OCI-LY3 (cell line): Measurements from ENCODE around the gene SIAH2.

ENCODE experiments used
- H2AFZ ChIP-seq: fragments of 200-600, 300-600 bp; shearing (Covaris generic); 2 replicates; pipeline ENCODE4 v1.6.0; 2014; ENCODE audit warnings: antibody characterized with exemption, low read depth, low read length
- H3K27ac ChIP-seq: fragments of 200-600, 300-600 bp; sonication (generic); 2 replicates; pipeline ENCODE4 v1.5.1; 2014; ENCODE audit warnings: mild to moderate bottlenecking, low read length, moderate library complexity, mixed read lengths
- H3K27me3 ChIP-seq: fragments of 200-600, 300-600 bp; sonication (generic); 2 replicates; pipeline ENCODE4 v1.6.1; 2014; ENCODE audit warnings: low read depth, low read length, mixed read lengths
- H3K36me3 ChIP-seq: fragments of 200-600, 300-600 bp; sonication (generic); replicated peaks from 2 replicates; pipeline ENCODE3; 2014; ENCODE audit warnings: low read depth, low read length, mixed read lengths
- H3K4me1 ChIP-seq: fragments of 300-600, 200-600 bp; sonication (generic); 2 replicates; pipeline ENCODE4 v1.6.1; 2014; ENCODE audit warnings: low read length, mixed read lengths
- H3K4me2 ChIP-seq: fragments of 200-600, 300-600 bp; sonication (generic); 2 replicates; pipeline ENCODE4 v1.6.1; 2014; ENCODE audit warnings: low read length, mixed read lengths
- H3K4me3 ChIP-seq: fragments of 300-600, 200-600 bp; sonication (generic); 2 replicates; pipeline ENCODE4 v1.5.1; 2014; ENCODE audit warnings: antibody characterized with exemption, mild to moderate bottlenecking, low read length, moderate library complexity
- H3K79me2 ChIP-seq: fragments of 300-600, 200-600 bp; shearing (Covaris generic); 2 replicates; pipeline ENCODE4 v1.6.1; 2014; ENCODE audit warnings: mild to moderate bottlenecking, low read length, mixed read lengths
- H3K9ac ChIP-seq: fragments of 300-600, 200-600 bp; shearing (Covaris generic); 2 replicates; pipeline ENCODE4 v1.6.0; 2014; ENCODE audit warnings: mild to moderate bottlenecking, low read length, moderate library complexity
- H3K9me3 ChIP-seq: fragments of 200-600, 300-600 bp; shearing (Covaris generic); 2 replicates; pipeline ENCODE4 v1.6.1; 2014; ENCODE audit warnings: low read length, mixed read lengths; ENCODE audit not compliant: insufficient read depth
- H4K20me1 ChIP-seq: fragments of 200-600, 300-600 bp; sonication (generic); 2 replicates; pipeline ENCODE4 v1.6.1; 2016; ENCODE audit warnings: low read length, mixed read lengths; ENCODE audit not compliant: insufficient read depth
- EZH2phosphoT487 ChIP-seq: fragments of 200-600 bp; shearing (Covaris generic); IDR thresholded peaks from 2 replicates; pipeline ENCODE4 v1.6.1; 2018; ENCODE audit warnings: antibody characterized with exemption, mixed run types, low read depth
- TF ChIP-seq, protein P1 (sequence below): fragments of 200-600, 300-600 bp; sonication (generic); IDR thresholded peaks from 2 replicates; pipeline ENCODE4 v1.5.1; 2014; ENCODE audit warnings: antibody characterized with exemption, low read length, low read depth

The SIAH2 gene

DNA sequence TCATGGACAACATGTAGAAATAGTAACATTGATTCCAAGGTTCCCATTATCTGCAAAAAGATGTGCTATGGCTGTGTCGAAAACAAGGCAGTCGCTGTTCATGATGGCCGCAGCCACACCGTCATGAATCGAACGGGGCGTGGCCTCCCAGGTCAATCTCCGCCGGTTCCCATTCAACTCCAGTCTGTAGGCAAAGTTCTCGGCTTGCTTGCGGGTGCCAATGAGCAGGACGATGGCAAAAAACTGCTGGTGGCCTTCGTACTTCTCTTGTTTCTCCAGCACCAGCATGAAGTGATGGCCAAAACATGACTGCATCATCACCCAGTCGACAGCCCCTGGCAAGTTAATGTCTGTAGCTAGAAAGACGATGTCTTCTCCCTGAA is 20.8 kb downstream of the SIAH2 start:
- Histone ChIP-seq H3K36me3 (peaks cover 29% of the 10 kb centered on the region), H3K4me2 (peak overlapping the region; percentile 53), H3K27me3 (no peaks in the 10 kb centered on the region), H4K20me1 (peaks cover 59% of the 10 kb centered on the region), H3K27ac (peak overlapping the region; percentile 7; the same call in 1 of the 2 replicates), H3K4me1 (peaks cover 80% of the 10 kb centered on the region), H2AFZ (no peak overlapping the region), H3K9me3 (no peaks in the 10 kb centered on the region), H3K4me3 (0 out of 2 replicates have a peak overlapping the region, but pooled peaks have one; percentile 32), H3K79me2 (peaks cover 68% of the 10 kb centered on the region), H3K9ac (no peak overlapping the region)
- TF ChIP-seq EZH2phosphoT487 = no peak

GRCh38 chr3:150741497-150742140 is 21.4 kb downstream of the SIAH2 start:
- Histone ChIP-seq H4K20me1 (peaks cover 53% of the 10 kb centered on the region), H2AFZ (no peak overlapping the region), H3K4me2 (no peak overlapping the region), H3K4me1 (peaks cover 81% of the 10 kb centered on the region), H3K9ac (no peak overlapping the region), H3K36me3 (peaks cover 28% of the 10 kb centered on the region), H3K27me3 (no peaks in the 10 kb centered on the region), H3K79me2 (peaks cover 63% of the 10 kb centered on the region), H3K9me3 (no peaks in the 10 kb centered on the region), H3K4me3 (no peak overlapping the region), H3K27ac (no peak overlapping the region)
- TF ChIP-seq EZH2phosphoT487 = no peak
- TF ChIP-seq, protein P1, sequence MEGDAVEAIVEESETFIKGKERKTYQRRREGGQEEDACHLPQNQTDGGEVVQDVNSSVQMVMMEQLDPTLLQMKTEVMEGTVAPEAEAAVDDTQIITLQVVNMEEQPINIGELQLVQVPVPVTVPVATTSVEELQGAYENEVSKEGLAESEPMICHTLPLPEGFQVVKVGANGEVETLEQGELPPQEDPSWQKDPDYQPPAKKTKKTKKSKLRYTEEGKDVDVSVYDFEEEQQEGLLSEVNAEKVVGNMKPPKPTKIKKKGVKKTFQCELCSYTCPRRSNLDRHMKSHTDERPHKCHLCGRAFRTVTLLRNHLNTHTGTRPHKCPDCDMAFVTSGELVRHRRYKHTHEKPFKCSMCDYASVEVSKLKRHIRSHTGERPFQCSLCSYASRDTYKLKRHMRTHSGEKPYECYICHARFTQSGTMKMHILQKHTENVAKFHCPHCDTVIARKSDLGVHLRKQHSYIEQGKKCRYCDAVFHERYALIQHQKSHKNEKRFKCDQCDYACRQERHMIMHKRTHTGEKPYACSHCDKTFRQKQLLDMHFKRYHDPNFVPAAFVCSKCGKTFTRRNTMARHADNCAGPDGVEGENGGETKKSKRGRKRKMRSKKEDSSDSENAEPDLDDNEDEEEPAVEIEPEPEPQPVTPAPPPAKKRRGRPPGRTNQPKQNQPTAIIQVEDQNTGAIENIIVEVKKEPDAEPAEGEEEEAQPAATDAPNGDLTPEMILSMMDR = no peak

DNA sequence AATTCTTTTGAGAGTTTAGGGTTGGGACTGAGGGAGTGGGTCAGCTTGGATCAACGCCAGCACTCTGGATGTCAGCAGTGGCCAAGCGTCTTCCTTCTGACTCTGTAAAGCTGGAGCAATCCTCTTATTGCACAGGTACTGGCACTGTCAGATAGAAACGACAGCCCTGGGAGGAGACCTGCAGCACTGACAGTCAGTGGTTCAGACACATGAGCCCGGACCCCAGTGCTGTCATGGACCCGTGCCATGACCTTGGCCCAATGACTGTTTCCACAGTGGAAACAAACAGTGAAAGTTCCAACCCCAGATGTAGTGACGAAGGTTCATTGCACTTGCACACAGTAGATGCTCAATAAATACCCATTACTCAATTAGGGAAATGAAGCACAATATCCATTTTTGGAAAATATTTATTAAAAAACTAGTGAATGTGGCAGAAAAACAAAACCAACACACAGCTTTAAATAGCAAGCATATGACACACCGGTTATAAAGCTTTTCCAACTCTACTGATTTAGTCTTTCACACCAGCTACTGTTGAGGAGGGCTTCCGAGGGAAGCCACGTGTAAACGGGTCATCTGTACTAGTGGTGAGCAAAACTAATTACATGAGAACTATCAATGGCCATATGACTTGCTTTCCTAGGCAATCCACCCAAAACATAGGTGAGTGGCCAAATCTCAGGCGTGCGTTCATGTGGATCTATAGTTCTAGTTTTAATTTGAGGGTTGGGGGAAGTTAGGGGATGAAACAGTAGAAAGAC is 22.1 kb downstream of the SIAH2 start:
- Histone ChIP-seq H3K4me3 (no peak overlapping the region), H3K36me3 (peaks cover 27% of the 10 kb centered on the region), H2AFZ (no peak overlapping the region), H3K4me2 (0 out of 2 replicates have a peak overlapping the region, but pooled peaks have one; percentile 62), H3K4me1 (peaks cover 81% of the 10 kb centered on the region), H3K79me2 (peaks cover 56% of the 10 kb centered on the region), H3K9ac (no peak overlapping the region), H3K27ac (no peak overlapping the region), H4K20me1 (peaks cover 47% of the 10 kb centered on the region), H3K27me3 (no peaks in the 10 kb centered on the region), H3K9me3 (no peaks in the 10 kb centered on the region)
- TF ChIP-seq, protein P1 = no peak
- TF ChIP-seq EZH2phosphoT487 = no peak

- Histone ChIP-seq H2AFZ (no peak overlapping the region), H3K4me2 (peak overlapping the region; percentile 62), H3K4me3 (peak overlapping the region; percentile 46), H3K36me3 (peaks cover 27% of the 10 kb centered on the region), H3K79me2 (peaks cover 49% of the 10 kb centered on the region), H3K9me3 (no peaks in the 10 kb centered on the region), H3K4me1 (peaks cover 79% of the 10 kb centered on the region), H3K9ac (peak overlapping the region; percentile 18; the same call in 1 of the 2 replicates), H3K27ac (peak overlapping the region; percentile 64), H4K20me1 (peaks cover 41% of the 10 kb centered on the region), H3K27me3 (no peaks in the 10 kb centered on the region)
- TF ChIP-seq, protein P1 = no peak
- no peak for TF ChIP-seq EZH2phosphoT487
Observed at GRCh38 chr3:150739877-150740645, 22.9 kb downstream of the SIAH2 start.
